Measurements from ENCODE around the gene RBL2. TPM values are rescaled to one million over a fixed set of nuclear protein-coding genes. Genes with fewer than 3 reads are reported as not detected.

Gene RBL2
- total and polyA plus RNA-seq, 2 donors (not counting 3 experiments of a cell fraction or from before 2014, with no cell fraction given), result 22.5 to 30.7 TPM

- H4K20me1 ChIP-seq (replicated peaks; ENCODE audit: control insufficient read depth, extremely low read depth, insufficient read depth, low read length), result no peaks in the 10 kb centered on the region
- FAIRE-seq (no peak), DNase-seq (ENCODE audit: low read depth, low spot score) (no peak)
- dilution Hi-C loops (cut with MboI; ENCODE audit: extremely low pct_ligation_motif_present, low sequenced_read_pairs) (no loop called here), intact Hi-C loops (cut with micrococcal nuclease) (no loop called here)
- H3K4me3 ChIP-seq (replicated peaks in 1 of 3; ENCODE audit: insufficient read depth in 1 of 3, low read depth in 1 of 3, low read length in 3 of 3), result no peak overlapping the region
- BruUV-seq (replicated peaks), result no TSS peak
- H3K27me3 ChIP-seq (ENCODE audit: control insufficient read depth in 2 of 2, insufficient read depth in 2 of 2, low read length in 2 of 2), result peaks cover 0 to 2% of the 10 kb centered on the region in 2 experiments
- no peaks in the 10 kb centered on the region for H3K79me2 ChIP-seq (ENCODE audit: control insufficient read depth, insufficient read depth, low read length)
- POLR2A ChIA-PET, result no interaction called here
- no peaks in the 10 kb centered on the region for H3K9me1 ChIP-seq (replicated peaks; ENCODE audit: control insufficient read depth, extremely low read depth, insufficient read depth, low read length)
- no peak overlapping the region for H3K27ac ChIP-seq (ENCODE audit: insufficient read depth, low read depth, low read length)
- H3K4me1 ChIP-seq (ENCODE audit: control insufficient read depth, extremely low read depth, insufficient read depth, low read length), result no peaks in the 10 kb centered on the region
- CTCF ChIA-PET, result interaction anchor here (1.5 kb wide), 1 partner anchor 20 kb away, joined by 3 read pairs; no protein-coding TSS in a partner anchor
- H3K9me3 ChIP-seq (replicated peaks; ENCODE audit: control insufficient read depth, insufficient read depth, low read length), result no peaks in the 10 kb centered on the region
- no peak overlapping the region for H3K9ac ChIP-seq (replicated peaks; ENCODE audit: extremely low read depth, insufficient read depth, low read length)
- no peak for TF ChIP-seq POLR2AphosphoS5 (IDR thresholded peaks at IDR 0.05; ENCODE audit: insufficient read depth, low read depth, low read length)
- no peak for TF ChIP-seq EZH2 (IDR thresholded peaks at IDR 0.05; ENCODE audit: borderline replicate concordance, low read depth, low read length, severe bottlenecking)
- TF ChIP-seq JUN (IDR thresholded peaks at IDR 0.05; ENCODE audit: borderline replicate concordance, insufficient read depth, insufficient read length, low read depth), result no peak
- TF ChIP-seq, protein P1, sequence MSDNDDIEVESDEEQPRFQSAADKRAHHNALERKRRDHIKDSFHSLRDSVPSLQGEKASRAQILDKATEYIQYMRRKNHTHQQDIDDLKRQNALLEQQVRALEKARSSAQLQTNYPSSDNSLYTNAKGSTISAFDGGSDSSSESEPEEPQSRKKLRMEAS (IDR thresholded peaks at IDR 0.05; ENCODE audit: insufficient read depth, insufficient read length), result no peak
- no peak for TF ChIP-seq POLR2A (IDR thresholded peaks at IDR 0.05; ENCODE audit: low read depth, low read length)
- TF ChIP-seq CTCF (IDR thresholded peaks at IDR 0.05; ENCODE audit: extremely low read depth in 1 of 2, insufficient read depth in 1 of 2, low read depth in 1 of 2, low read length in 2 of 2), result no peak
- no peak for TF ChIP-seq GATA2 (IDR thresholded peaks at IDR 0.05; ENCODE audit: insufficient read depth, insufficient read length, low read depth, low read length)
- TF ChIP-seq FOS (IDR thresholded peaks at IDR 0.05; ENCODE audit: borderline replicate concordance, insufficient read depth, low read length), result no peak
- no peak for TF ChIP-seq MYC (IDR thresholded peaks at IDR 0.05; ENCODE audit: low read depth, low read length)
- no peaks in the 10 kb centered on the region for H3K36me3 ChIP-seq (ENCODE audit: control insufficient read depth in 2 of 2, extremely low read depth in 1 of 2, insufficient read depth in 2 of 2, low read length in 2 of 2)
- H3K4me2 ChIP-seq (ENCODE audit: insufficient read depth, low read length), result no peak overlapping the region
- no peak overlapping the region for H2AFZ ChIP-seq (ENCODE audit: low read depth, low read length)
Observed at GRCh38 chr16:53530046-53530445, 95.8 kb downstream of the RBL2 start.

Measured in endothelial cell of umbilical vein (primary cell).